Suprapubic skin (tissue), 4 donors: ENCODE results near the gene KCNRG. TPM values are rescaled to one million over a fixed set of nuclear protein-coding genes. Genes with fewer than 3 reads are reported as not detected.

Experiments used
- DNase-seq, 2 donors: peaks; one replicate each; pipeline ENCODE4 v3.0.0-alpha.2; 2019; ENCODE audit warnings: low spot score in 2 of 2
- H3K27ac ChIP-seq: fragments of 200-600 bp; sonication (generic); one replicate; pipeline ENCODE4 v1.5.1; 2019
- H3K27me3 ChIP-seq: fragments of 200-600 bp; sonication (generic); one replicate; pipeline ENCODE4 v1.5.1; 2019
- H3K36me3 ChIP-seq: fragments of 200-600 bp; sonication (generic); one replicate; pipeline ENCODE4 v1.5.1; 2019
- H3K4me1 ChIP-seq: fragments of 200-600 bp; sonication (generic); one replicate; pipeline ENCODE4 v1.5.1; 2019
- H3K4me3 ChIP-seq: fragments of 200-600 bp; sonication (generic); one replicate; pipeline ENCODE4 v1.5.1; 2019; ENCODE audit warnings: mild to moderate bottlenecking
- H3K9me3 ChIP-seq: fragments of 200-600 bp; sonication (generic); one replicate; pipeline ENCODE4 v1.5.1; 2019
- EP300 ChIP-seq: sonication (generic); formaldehyde crosslinking; IDR thresholded peaks from one replicate; pipeline ENCODE4 v1.6.1; 2017; ENCODE audit warnings: antibody characterized with exemption
- POLR2A ChIP-seq, 2 donors: fragments of 450-650 bp; IDR thresholded peaks; one replicate each; pipeline ENCODE4 v1.6.1; 2017; ENCODE audit warnings: antibody characterized with exemption in 2 of 2, mild to moderate bottlenecking in 2 of 2, moderate library complexity in 2 of 2
- POLR2AphosphoS5 ChIP-seq, 3 donors: sonication (generic); formaldehyde crosslinking; IDR thresholded peaks; one replicate each; pipeline ENCODE4 v1.6.1; 2017; ENCODE audit warnings: antibody characterized with exemption in 3 of 3
- WGBS: methylation state at CpG from one replicate; pipeline ENCODE4 v1.1.5; 2018; 5-methylcytosine and 5-hydroxymethylcytosine counted together
- total RNA-seq, 4 donors: library from RNA; depleted of rRNA; stranded (reverse); fragments of >200 nt; gene quantifications; one replicate each; pipeline ENCODE4 v1.1.0, GENCODE V29; 2016
- TF ChIP-seq, protein P1 (sequence below), 2 donors: fragments of 200-600 bp in 1 of 2; fragments of 450-650 bp in 1 of 2; sonication (generic) in 1 of 2; IDR thresholded peaks; one replicate each; pipeline ENCODE4 v1.5.1; 2016 to 2019; ENCODE audit warnings: antibody characterized with exemption in 2 of 2, mild to moderate bottlenecking in 1 of 2, moderate library complexity in 1 of 2

KCNRG gene
- total RNA-seq, 4 donors from 2014 or later: 0.60 to 3.6 (median 0.89) TPM; not detected in 1

DNA sequence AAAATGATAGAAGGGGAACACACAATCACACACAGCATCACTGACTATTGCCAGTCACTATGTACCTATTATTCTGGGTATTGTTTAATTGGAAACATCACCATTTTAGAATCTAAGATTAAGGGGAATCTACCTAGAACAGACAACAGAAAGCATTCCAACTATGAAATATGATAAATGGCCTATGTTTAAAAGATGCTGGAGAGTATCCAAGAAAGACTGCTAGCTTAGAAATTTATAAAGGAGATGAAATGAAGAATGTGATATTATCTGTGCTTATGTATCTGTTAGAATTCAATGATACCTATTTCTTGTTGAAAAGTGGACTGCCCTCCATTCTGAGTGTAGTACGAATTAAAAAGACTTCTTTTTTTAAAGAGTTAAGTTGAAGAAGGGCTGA is 50.5 kb downstream of the KCNRG start:
- H3K9me3 ChIP-seq: no peaks in the 10 kb centered on the region
- DNase-seq: no peak
- H3K4me3 ChIP-seq: no peak overlapping the region
- H3K36me3 ChIP-seq: peaks cover 3% of the 10 kb centered on the region
- H3K27ac ChIP-seq: no peak overlapping the region
- H3K27me3 ChIP-seq: no peaks in the 10 kb centered on the region
- peaks cover 4% of the 10 kb centered on the region for H3K4me1 ChIP-seq
- 79% methylated on average over 1 of the region's 1 CpG for WGBS
- TF ChIP-seq EP300 (no peak), POLR2A (IDR thresholded peaks at IDR 0.05) (no peak), POLR2AphosphoS5 (IDR thresholded peaks at IDR 0.05) (no peak)
- TF ChIP-seq, protein P1, sequence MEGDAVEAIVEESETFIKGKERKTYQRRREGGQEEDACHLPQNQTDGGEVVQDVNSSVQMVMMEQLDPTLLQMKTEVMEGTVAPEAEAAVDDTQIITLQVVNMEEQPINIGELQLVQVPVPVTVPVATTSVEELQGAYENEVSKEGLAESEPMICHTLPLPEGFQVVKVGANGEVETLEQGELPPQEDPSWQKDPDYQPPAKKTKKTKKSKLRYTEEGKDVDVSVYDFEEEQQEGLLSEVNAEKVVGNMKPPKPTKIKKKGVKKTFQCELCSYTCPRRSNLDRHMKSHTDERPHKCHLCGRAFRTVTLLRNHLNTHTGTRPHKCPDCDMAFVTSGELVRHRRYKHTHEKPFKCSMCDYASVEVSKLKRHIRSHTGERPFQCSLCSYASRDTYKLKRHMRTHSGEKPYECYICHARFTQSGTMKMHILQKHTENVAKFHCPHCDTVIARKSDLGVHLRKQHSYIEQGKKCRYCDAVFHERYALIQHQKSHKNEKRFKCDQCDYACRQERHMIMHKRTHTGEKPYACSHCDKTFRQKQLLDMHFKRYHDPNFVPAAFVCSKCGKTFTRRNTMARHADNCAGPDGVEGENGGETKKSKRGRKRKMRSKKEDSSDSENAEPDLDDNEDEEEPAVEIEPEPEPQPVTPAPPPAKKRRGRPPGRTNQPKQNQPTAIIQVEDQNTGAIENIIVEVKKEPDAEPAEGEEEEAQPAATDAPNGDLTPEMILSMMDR (IDR thresholded peaks at IDR 0.05): no peak

DNA sequence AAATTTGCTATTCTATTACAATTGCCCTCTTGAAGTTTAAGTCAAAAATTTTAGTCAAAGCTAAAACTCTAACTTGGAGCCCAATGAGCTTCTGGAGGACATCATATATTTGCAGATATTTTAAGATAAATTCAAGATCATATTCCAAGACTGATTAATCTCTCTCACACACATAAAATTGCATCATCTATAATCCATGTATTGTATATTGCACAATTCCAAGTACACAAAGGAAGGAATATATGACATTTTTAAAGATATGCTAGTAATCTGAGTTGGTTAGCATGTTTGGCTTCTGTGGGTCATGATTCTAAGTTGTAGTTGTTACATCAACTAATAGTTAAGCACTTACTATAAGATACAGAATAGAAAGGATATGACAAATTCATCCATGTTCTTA is 53.3 kb downstream of the KCNRG start:
- no peaks in the 10 kb centered on the region for H3K27me3 ChIP-seq
- H3K4me1 ChIP-seq: peaks cover 16% of the 10 kb centered on the region
- H3K9me3 ChIP-seq: no peaks in the 10 kb centered on the region
- peaks cover 3% of the 10 kb centered on the region for H3K36me3 ChIP-seq
- TF ChIP-seq POLR2AphosphoS5 (IDR thresholded peaks at IDR 0.05): no peak
- TF ChIP-seq, protein P1 (IDR thresholded peaks at IDR 0.05): no peak
- no peak for TF ChIP-seq EP300
- no peak overlapping the region for H3K4me3 ChIP-seq
- no peak for DNase-seq
- no peak overlapping the region for H3K27ac ChIP-seq

DNA sequence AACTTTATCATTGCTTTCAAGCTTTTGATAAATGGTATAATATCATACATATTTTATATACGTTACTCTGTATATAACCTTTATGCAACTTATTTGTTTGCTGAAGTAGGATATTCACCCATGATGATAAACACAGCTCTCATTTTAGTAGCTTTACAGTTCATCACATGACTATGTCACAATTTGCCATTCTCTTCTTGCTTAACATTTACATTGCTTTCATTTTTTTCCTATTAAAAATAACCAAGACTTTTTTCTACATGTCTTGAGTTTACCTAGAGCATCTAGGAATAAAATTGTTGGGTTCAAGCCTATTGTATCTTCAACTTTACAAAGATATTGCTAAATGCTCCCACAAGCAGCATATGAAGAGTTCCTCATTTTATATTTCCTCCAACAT is 54.0 kb downstream of the KCNRG start:
- peaks cover 23% of the 10 kb centered on the region for H3K4me1 ChIP-seq
- H3K4me3 ChIP-seq: no peak overlapping the region
- no peak for DNase-seq
- no peaks in the 10 kb centered on the region for H3K27me3 ChIP-seq
- H3K9me3 ChIP-seq: no peaks in the 10 kb centered on the region
- peaks cover 3% of the 10 kb centered on the region for H3K36me3 ChIP-seq
- no peak overlapping the region for H3K27ac ChIP-seq
- no peak for TF ChIP-seq POLR2AphosphoS5 (IDR thresholded peaks at IDR 0.05)
- TF ChIP-seq, protein P1 (IDR thresholded peaks at IDR 0.05): no peak
- WGBS: 95% methylated on average over 1 of the region's 1 CpG

DNA sequence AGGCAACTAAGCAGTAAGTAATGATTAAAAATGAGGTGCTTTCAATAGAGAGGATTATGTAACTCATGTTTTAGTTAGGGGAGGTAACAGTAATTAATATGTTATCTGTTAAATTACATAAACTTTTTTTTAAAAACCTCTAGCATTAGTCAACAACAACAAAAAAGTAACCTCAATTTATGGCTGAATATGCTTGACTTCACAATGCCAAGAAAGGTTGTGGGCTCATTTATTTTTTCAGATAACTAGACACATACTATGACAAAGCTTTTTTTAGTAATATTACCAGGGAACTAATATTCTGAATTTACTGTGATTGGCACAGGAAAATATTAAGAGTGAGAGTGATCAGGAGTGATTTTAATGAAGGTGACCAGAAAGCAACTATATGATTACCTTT is 54.9 kb downstream of the KCNRG start:
- Histone ChIP-seq H3K27ac (no peak overlapping the region), H3K9me3 (no peaks in the 10 kb centered on the region), H3K27me3 (no peaks in the 10 kb centered on the region), H3K4me1 (peaks cover 27% of the 10 kb centered on the region), H3K36me3 (peaks cover 3% of the 10 kb centered on the region), H3K4me3 (no peak overlapping the region)
- TF ChIP-seq POLR2A (IDR thresholded peaks at IDR 0.05) (no peak), POLR2AphosphoS5 (IDR thresholded peaks at IDR 0.05) (no peak), EP300 (no peak)
- TF ChIP-seq, protein P1 (IDR thresholded peaks at IDR 0.05): no peak
- no peak for DNase-seq

Other genes starting within 250 kb of the KCNRG start
- 10 to 100 TPM; 17.1 to 27.3 (median 23.6) TPM for gene KPNA3, start 222.8 kb upstream of the KCNRG start, total RNA-seq
- gene SPRYD7, start 79.1 kb upstream of the KCNRG start, total RNA-seq: 1 to 10 TPM; 6.0 to 9.9 (median 7.2) TPM
- 10 to 100 TPM; 18.1 to 30.9 (median 27.4) TPM for gene TRIM13, start 18.4 kb upstream of the KCNRG start, total RNA-seq